OCI-LY1 (cell line): ENCODE results near the gene BPHL.

Experiments
- H2AFZ ChIP-seq: fragments of 200-600 bp; sonication (generic), shearing (Covaris generic); 2 replicates; pipeline ENCODE4 v1.6.0; 2014; ENCODE audit warnings: antibody characterized with exemption, mild to moderate bottlenecking, low read length
- H3F3A ChIP-seq: fragments of 200-600 bp; sonication (generic), shearing (Covaris generic); 2 replicates; pipeline ENCODE4 v1.6.0; 2014; ENCODE audit warnings: mild to moderate bottlenecking, antibody characterized with exemption, low read length, moderate library complexity; ENCODE audit not compliant: insufficient read depth
- H3K27ac ChIP-seq: fragments of 200-600 bp; sonication (generic); 2 replicates; pipeline ENCODE4 v1.5.1; 2014; ENCODE audit warnings: low read length, mixed run types, mild to moderate bottlenecking, low read depth; ENCODE audit not compliant: poor library complexity, severe bottlenecking
- H3K27me3 ChIP-seq: fragments of 200-600 bp; sonication (generic); 2 replicates; pipeline ENCODE4 v1.6.0; 2014; ENCODE audit warnings: antibody characterized with exemption, mild to moderate bottlenecking, low read length, moderate library complexity; ENCODE audit not compliant: insufficient read depth
- H3K36me3 ChIP-seq: fragments of 200-600 bp; sonication (generic); 2 replicates; pipeline ENCODE4 v1.6.1; 2014; ENCODE audit warnings: mild to moderate bottlenecking, antibody characterized with exemption, low read length, moderate library complexity, mixed read lengths; ENCODE audit not compliant: insufficient read depth
- H3K4me1 ChIP-seq: fragments of 200-600 bp; sonication (generic); 2 replicates; pipeline ENCODE4 v1.5.1; 2014; ENCODE audit warnings: mild to moderate bottlenecking, low read length, moderate library complexity; ENCODE audit not compliant: insufficient read depth, severe bottlenecking
- H3K4me2 ChIP-seq: fragments of 200-600 bp; sonication (generic), shearing (Covaris generic); 2 replicates; pipeline ENCODE4 v1.6.1; 2014; ENCODE audit warnings: low read length
- H3K4me3 ChIP-seq: fragments of 200-600 bp; sonication (generic); 2 replicates; pipeline ENCODE4 v1.5.1; 2014; ENCODE audit warnings: low read length, low read depth, mild to moderate bottlenecking, mixed read lengths; ENCODE audit not compliant: poor library complexity, severe bottlenecking
- H3K79me2 ChIP-seq: fragments of 200-600 bp; shearing (Covaris generic); 2 replicates; pipeline ENCODE4 v1.6.1; 2016; ENCODE audit warnings: mixed run types, low read length, mixed read lengths; ENCODE audit not compliant: insufficient read depth
- H3K9ac ChIP-seq: fragments of 200-600 bp; sonication (generic), shearing (Covaris generic); 2 replicates; pipeline ENCODE4 v1.6.1; 2014; ENCODE audit warnings: mild to moderate bottlenecking, low read length, mixed read lengths
- H3K9me2 ChIP-seq: fragments of 200-600 bp; sonication (generic), shearing (Covaris generic); 2 replicates; pipeline ENCODE4 v1.6.1; 2014; ENCODE audit warnings: low read depth, mild to moderate bottlenecking, low read length, mixed read lengths
- H3K9me3 ChIP-seq: fragments of 200-600 bp; shearing (Covaris generic); 2 replicates; pipeline ENCODE4 v1.6.1; 2014; ENCODE audit warnings: low read length, mixed read lengths
- H4K20me1 ChIP-seq: fragments of 200-600 bp; sonication (generic), shearing (Covaris generic); 2 replicates; pipeline ENCODE4 v1.6.0; 2016; ENCODE audit warnings: mild to moderate bottlenecking, low read length; ENCODE audit not compliant: insufficient read depth
- CTCF ChIP-seq: fragments of 200-600 bp; sonication (generic), shearing (Covaris generic); IDR thresholded peaks from 2 replicates; pipeline ENCODE4 v1.5.1; 2017; ENCODE audit warnings: mild to moderate bottlenecking, antibody characterized with exemption, low read length, moderate library complexity, mixed read lengths
- EZH2 ChIP-seq: fragments of 200-600 bp; sonication (generic), shearing (Covaris generic); IDR thresholded peaks from 2 replicates; pipeline ENCODE4 v1.8.0; 2017; ENCODE audit warnings: borderline replicate concordance, mixed run types, mild to moderate bottlenecking, antibody characterized with exemption, low read length, moderate library complexity, mixed read lengths

The BPHL gene

GRCh38 chr6:3157131-3157933 lies 38.8 kb downstream of the BPHL start, which contains the start of gene TUBB2A:
Gene TUBB2A, minus strand, starts transcription at chr6:3157544. Its CDS starts 81 bp downstream, at chr6:3157463.
- Histone ChIP-seq H3K9me2 (no peaks in the 10 kb centered on the region), H3K36me3 (peaks cover 8% of the 10 kb centered on the region; the same call in 1 of the 2 replicates), H4K20me1 (no peaks in the 10 kb centered on the region), H3K27ac (peak within 1 kb of the TSS; percentile 4), H3K9ac (peak within 1 kb of the TSS; percentile 82), H3K4me2 (peak within 1 kb of the TSS; percentile 70), H2AFZ (no peak within 1 kb of the TSS), H3K9me3 (no peaks in the 10 kb centered on the region), H3K27me3 (no peaks in the 10 kb centered on the region), H3F3A (peaks cover 5% of the 10 kb centered on the region; the same call in 1 of the 2 replicates), H3K4me3 (peak within 1 kb of the TSS; percentile 61), H3K4me1 (peaks cover 53% of the 10 kb centered on the region), H3K79me2 (no peaks in the 10 kb centered on the region)
- TF ChIP-seq EZH2 = no peak
- peak; percentile 58 for TF ChIP-seq CTCF

- TF ChIP-seq CTCF = no peak
- TF ChIP-seq EZH2 = no peak
- Histone ChIP-seq H3K36me3 (no peaks in the 10 kb centered on the region; the same call in none of the 2 replicates), H3F3A (peaks cover 5% of the 10 kb centered on the region; the same call in 1 of the 2 replicates), H3K4me3 (peak overlapping the region; percentile 28), H2AFZ (no peak overlapping the region), H3K79me2 (no peaks in the 10 kb centered on the region), H3K9ac (no peak overlapping the region; the same call in 1 of the 2 replicates), H3K27ac (peak overlapping the region; percentile 73), H4K20me1 (no peaks in the 10 kb centered on the region), H3K4me2 (peak overlapping the region; percentile 52; the same call in 1 of the 2 replicates), H3K27me3 (no peaks in the 10 kb centered on the region), H3K9me3 (no peaks in the 10 kb centered on the region), H3K4me1 (peaks cover 47% of the 10 kb centered on the region), H3K9me2 (no peaks in the 10 kb centered on the region)
These were observed 41.6 kb downstream of the BPHL start for GRCh38 chr6:3159805-3160781.

DNA sequence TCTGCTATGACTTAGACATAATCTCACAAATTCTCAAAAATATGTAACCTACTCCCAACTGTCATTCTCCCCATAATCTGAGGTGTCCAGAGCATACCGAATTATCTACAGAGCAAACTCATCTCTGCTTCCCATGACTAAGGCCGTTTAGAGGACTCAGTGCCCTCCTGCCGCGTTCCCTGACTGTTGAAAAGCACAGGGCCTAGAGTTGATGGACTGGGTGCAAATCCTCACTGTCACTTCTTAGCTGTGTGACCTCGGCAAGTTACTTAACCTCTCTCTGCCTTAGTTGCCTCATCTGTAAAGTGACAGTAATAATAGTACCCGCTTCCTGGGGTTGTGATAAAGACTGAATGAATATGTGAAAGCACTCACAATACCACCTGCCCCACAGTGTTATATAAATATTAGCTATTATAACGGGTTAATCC lies 43.6 kb downstream of the BPHL start:
- no peak overlapping the region for H2AFZ ChIP-seq
- H3K36me3 ChIP-seq = no peaks in the 10 kb centered on the region; the same call in 1 of the 2 replicates
- peaks cover 42% of the 10 kb centered on the region for H3K4me1 ChIP-seq
- no peak for TF ChIP-seq CTCF
- no peaks in the 10 kb centered on the region for H3K9me3 ChIP-seq
- H3K27me3 ChIP-seq = no peaks in the 10 kb centered on the region
- peak overlapping the region; percentile 73 for H3K27ac ChIP-seq
- H3K9ac ChIP-seq = peak overlapping the region; percentile 65; the same call in 1 of the 2 replicates
- peaks cover 5% of the 10 kb centered on the region; the same call in 1 of the 2 replicates for H3F3A ChIP-seq
- no peaks in the 10 kb centered on the region for H4K20me1 ChIP-seq
- no peaks in the 10 kb centered on the region for H3K9me2 ChIP-seq
- H3K79me2 ChIP-seq = no peaks in the 10 kb centered on the region
- peak overlapping the region; percentile 61 for H3K4me3 ChIP-seq
- peak overlapping the region; percentile 52 for H3K4me2 ChIP-seq
